CD14-positive monocyte (primary cell): ENCODE measurements around the gene MARCHF3. TPM values are rescaled to one million over a fixed set of nuclear protein-coding genes. Genes with fewer than 3 reads are reported as not detected.

Experiments
- DNase-seq, 3 donors: peaks; one replicate each; pipeline ENCODE4 v3.0.0-alpha.2; 2011 to 2022
- H2AFZ ChIP-seq: 2 replicates; pipeline ENCODE4 v1.6.0; 2012; ENCODE audit warnings: mild to moderate bottlenecking, low read depth, low read length, inconsistent platforms; ENCODE audit not compliant: insufficient read depth, poor library complexity, severe bottlenecking
- H3K27ac ChIP-seq, 2 donors: 1 replicate in 1 of 2; 2 replicates in 1 of 2; pipeline ENCODE4 v1.5.1; 2012 to 2013; ENCODE audit warnings: low read length in 2 of 2, control low read depth in 1 of 2, inconsistent platforms in 1 of 2, low read depth in 1 of 2, mild to moderate bottlenecking in 1 of 2
- H3K27me3 ChIP-seq, 2 donors: one replicate each; pipeline versions ENCODE4 v1.6.0 to v1.6.1; 2011 to 2013; ENCODE audit warnings: low read length in 2 of 2; ENCODE audit not compliant: control insufficient read depth in 2 of 2, insufficient read depth in 2 of 2
- H3K36me3 ChIP-seq, 2 donors: replicated peaks in 1 of 2; 1 replicate in 1 of 2; 2 replicates in 1 of 2; pipeline versions ENCODE4 v1.5.1 to v1.6.1; 2012 to 2013; ENCODE audit warnings: low read length in 2 of 2, control low read depth in 1 of 2, inconsistent platforms in 1 of 2, mild to moderate bottlenecking in 1 of 2; ENCODE audit not compliant: insufficient read depth in 2 of 2, control insufficient read depth in 1 of 2
- H3K4me1 ChIP-seq, 2 donors: 1 replicate in 1 of 2; 2 replicates in 1 of 2; pipeline versions ENCODE4 v1.5.1 to v1.6.1; 2012 to 2013; ENCODE audit warnings: low read length in 2 of 2, control low read depth in 1 of 2, inconsistent platforms in 1 of 2, mild to moderate bottlenecking in 1 of 2, moderate library complexity in 1 of 2; ENCODE audit not compliant: insufficient read depth in 2 of 2, control insufficient read depth in 1 of 2
- H3K4me2 ChIP-seq: replicated peaks from 2 replicates; pipeline ENCODE3; 2012; ENCODE audit warnings: low read length, moderate library complexity, mild to moderate bottlenecking; ENCODE audit not compliant: poor library complexity, severe bottlenecking; ENCODE audit errors: extremely low read depth
- H3K4me3 ChIP-seq, 3 experiments: fragments of 200-600 bp in 1 of 3; sonication (generic) in 1 of 3; replicated peaks in 1 of 3; 1 replicate in 2 of 3; 2 replicates in 1 of 3; pipeline ENCODE4 v1.5.1; 2011 to 2013; ENCODE audit warnings: low read length in 3 of 3, mild to moderate bottlenecking in 3 of 3, control low read depth in 2 of 3, low read depth in 2 of 3, inconsistent platforms in 1 of 3, moderate library complexity in 1 of 3
- H3K79me2 ChIP-seq: 2 replicates; pipeline ENCODE4 v1.6.0; 2012; ENCODE audit warnings: mild to moderate bottlenecking, control low read depth, inconsistent platforms, low read length, moderate library complexity; ENCODE audit not compliant: insufficient read depth
- H3K9ac ChIP-seq: 2 replicates; pipeline ENCODE4 v1.6.0; 2017; ENCODE audit warnings: low read length, mild to moderate bottlenecking; ENCODE audit not compliant: insufficient read depth, poor library complexity, severe bottlenecking
- H3K9me3 ChIP-seq, 2 donors: replicated peaks in 1 of 2; 1 replicate in 1 of 2; 2 replicates in 1 of 2; pipeline versions ENCODE4 v1.5.1 to v1.6.1; 2012 to 2013; ENCODE audit warnings: low read length in 2 of 2, control low read depth in 1 of 2; ENCODE audit not compliant: control insufficient read depth in 1 of 2, insufficient read depth in 1 of 2
- H4K20me1 ChIP-seq: 2 replicates; pipeline ENCODE4 v1.6.0; 2012; ENCODE audit warnings: mild to moderate bottlenecking, low read length, control low read depth, moderate library complexity; ENCODE audit not compliant: insufficient read depth
- H3K27ac Mint-ChIP-seq, 7 donors: one replicate each; pipeline ENCODE4 v1.8.0; 2020; ENCODE audit warnings: mild to moderate bottlenecking in 7 of 7, mixed read lengths in 7 of 7, moderate library complexity in 6 of 7, inconsistent platforms in 2 of 7
- H3K27me3 Mint-ChIP-seq, 3 donors: one replicate each; pipeline ENCODE4 v1.8.0; 2021 to 2022; ENCODE audit warnings: low read depth in 3 of 3, mild to moderate bottlenecking in 3 of 3, mixed read lengths in 3 of 3, moderate library complexity in 3 of 3, inconsistent platforms in 1 of 3
- H3K36me3 Mint-ChIP-seq, 2 donors: one replicate each; pipeline ENCODE4 v1.8.0; 2020; ENCODE audit warnings: mixed read lengths in 2 of 2, inconsistent platforms in 1 of 2, mild to moderate bottlenecking in 1 of 2
- H3K4me1 Mint-ChIP-seq: one replicate; pipeline ENCODE4 v1.8.0; 2020; ENCODE audit warnings: mild to moderate bottlenecking, mixed read lengths
- H3K4me3 Mint-ChIP-seq, 2 donors: one replicate each; pipeline ENCODE4 v1.8.0; 2020; ENCODE audit warnings: mild to moderate bottlenecking in 2 of 2, mixed read lengths in 2 of 2, moderate library complexity in 1 of 2
- H3K9me3 Mint-ChIP-seq, 7 donors: one replicate each; pipeline ENCODE4 v1.8.0; 2020 to 2022; ENCODE audit warnings: mixed read lengths in 7 of 7, mild to moderate bottlenecking in 6 of 7, moderate library complexity in 6 of 7, inconsistent platforms in 2 of 7
- WGBS: methylation state at CpG from one replicate; pipeline ENCODE4 v1.1.5; 2013; ENCODE audit warnings: missing lambda C conversion rate; ENCODE audit not compliant: insufficient coverage; 5-methylcytosine and 5-hydroxymethylcytosine counted together
- intact Hi-C, 2 donors: fragments of 100-400 bp; cut with micrococcal nuclease; formaldehyde crosslinking; loops; one replicate each; pipeline versions ENCODE4 v1.15.0 to v1.15.1; 2023
- polyA plus RNA-seq, 3 donors: library from polyadenylated mRNA; depleted of rRNA in 1 of 3; unstranded in 2 of 3; stranded (reverse) in 1 of 3; fragments of 300-500 nt in 2 of 3; fragments of >200 nt in 1 of 3; fragmentation: Illumina TruSeq in 2 of 3; gene quantifications; 1 replicate in 2 of 3; 2 replicates in 1 of 3; pipeline ENCODE4 v1.2.3, GENCODE V29; 2012 to 2021
- TF ChIP-seq, protein P1 (sequence below): fragments of 200-600 bp; IDR thresholded peaks from one replicate; pipeline ENCODE4 v1.8.0; 2022; ENCODE audit warnings: antibody characterized with exemption, mild to moderate bottlenecking

Gene MARCHF3
- polyA plus RNA-seq, 3 donors: 0.88 to 1.6 (median 0.96) TPM

DNA sequence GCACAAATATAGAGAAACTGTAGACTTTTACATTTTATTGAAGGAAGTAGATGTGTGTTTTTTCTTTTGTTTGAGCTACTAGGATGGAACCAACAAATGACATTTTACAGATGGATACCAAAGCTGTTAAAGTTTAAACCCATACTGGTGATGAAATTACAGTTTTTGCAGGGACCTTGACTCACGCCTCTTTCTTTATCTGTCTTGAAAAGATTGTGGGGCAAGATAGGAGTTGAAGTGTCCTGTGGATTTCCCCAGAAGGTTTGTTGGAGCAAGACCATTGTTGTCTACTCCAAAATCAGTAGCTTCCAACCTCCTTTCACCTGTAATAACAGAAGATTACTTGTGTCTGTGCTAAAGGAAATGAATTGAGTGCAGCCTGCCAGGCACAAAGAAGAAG, 47.0 kb upstream of the MARCHF3 start:
- no peak overlapping the region for H2AFZ ChIP-seq

DNA sequence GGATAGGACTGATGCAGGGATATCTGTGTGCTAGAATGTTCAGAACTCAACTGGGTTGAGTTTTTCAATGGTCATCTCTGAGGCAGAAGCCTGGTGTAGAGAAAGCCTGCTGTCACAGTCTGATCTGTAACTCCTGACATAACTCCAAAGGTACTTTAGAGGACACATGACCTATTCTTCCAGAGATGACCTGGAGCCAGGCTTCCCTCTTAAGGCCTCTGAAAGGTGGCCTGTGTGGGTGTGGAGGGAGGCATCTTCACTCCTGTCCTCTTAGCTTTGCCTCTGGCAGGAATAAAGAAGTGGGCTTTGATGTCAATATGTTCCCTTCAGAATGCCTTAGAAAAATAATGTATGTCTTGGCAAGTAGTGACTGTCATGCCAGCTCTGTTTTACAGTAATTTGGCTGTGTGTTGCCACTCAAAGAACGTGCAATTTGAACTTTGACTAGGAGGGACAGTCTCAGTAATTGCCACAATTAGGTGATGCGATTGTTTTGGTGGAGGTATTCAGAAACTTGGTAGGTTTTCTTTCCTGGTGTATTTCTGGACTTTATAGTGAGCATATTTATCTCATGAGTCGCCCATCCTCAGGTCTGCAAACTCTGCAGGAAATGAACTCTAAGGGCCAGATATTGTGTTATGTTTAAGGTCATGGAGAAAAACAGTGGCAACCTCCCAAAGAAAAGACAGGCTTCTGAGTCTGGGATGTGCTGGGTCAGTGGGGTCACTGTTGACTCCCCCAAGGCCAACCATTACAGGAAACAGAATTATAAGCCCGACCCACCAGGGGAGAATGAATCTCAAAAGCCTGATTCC, 46.2 kb upstream of the MARCHF3 start:
- Mint-ChIP-seq H3K4me3 (no peak overlapping the region), H3K4me1 (peaks cover 21% of the 10 kb centered on the region), H3K27me3 (peaks cover 3 to 9% (median 4%) of the 10 kb centered on the region in 3 donors), H3K36me3 (no peaks in the 10 kb centered on the region), H3K27ac (no peak overlapping the region), H3K9me3 (peaks cover 0 to 3% (median 0%) of the 10 kb centered on the region in 7 donors)
- no peaks in the 10 kb centered on the region for H4K20me1 ChIP-seq
- H3K27me3 ChIP-seq: no peaks in the 10 kb centered on the region
- H2AFZ ChIP-seq: no peak overlapping the region
- no peaks in the 10 kb centered on the region for H3K9me3 ChIP-seq
- H3K4me2 ChIP-seq: no peak overlapping the region
- no peak overlapping the region for H3K9ac ChIP-seq
- no peaks in the 10 kb centered on the region for H3K36me3 ChIP-seq
- TF ChIP-seq, protein P1, sequence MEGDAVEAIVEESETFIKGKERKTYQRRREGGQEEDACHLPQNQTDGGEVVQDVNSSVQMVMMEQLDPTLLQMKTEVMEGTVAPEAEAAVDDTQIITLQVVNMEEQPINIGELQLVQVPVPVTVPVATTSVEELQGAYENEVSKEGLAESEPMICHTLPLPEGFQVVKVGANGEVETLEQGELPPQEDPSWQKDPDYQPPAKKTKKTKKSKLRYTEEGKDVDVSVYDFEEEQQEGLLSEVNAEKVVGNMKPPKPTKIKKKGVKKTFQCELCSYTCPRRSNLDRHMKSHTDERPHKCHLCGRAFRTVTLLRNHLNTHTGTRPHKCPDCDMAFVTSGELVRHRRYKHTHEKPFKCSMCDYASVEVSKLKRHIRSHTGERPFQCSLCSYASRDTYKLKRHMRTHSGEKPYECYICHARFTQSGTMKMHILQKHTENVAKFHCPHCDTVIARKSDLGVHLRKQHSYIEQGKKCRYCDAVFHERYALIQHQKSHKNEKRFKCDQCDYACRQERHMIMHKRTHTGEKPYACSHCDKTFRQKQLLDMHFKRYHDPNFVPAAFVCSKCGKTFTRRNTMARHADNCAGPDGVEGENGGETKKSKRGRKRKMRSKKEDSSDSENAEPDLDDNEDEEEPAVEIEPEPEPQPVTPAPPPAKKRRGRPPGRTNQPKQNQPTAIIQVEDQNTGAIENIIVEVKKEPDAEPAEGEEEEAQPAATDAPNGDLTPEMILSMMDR: no peak
- H3K27ac ChIP-seq: no peak overlapping the region
- intact Hi-C loops: no loop called here
- H3K4me3 ChIP-seq: no peak overlapping the region
- H3K79me2 ChIP-seq: no peaks in the 10 kb centered on the region
- no peak for DNase-seq
- WGBS: 94% methylated on average over 2 of the region's 4 CpGs
- H3K4me1 ChIP-seq: peaks cover 10% of the 10 kb centered on the region in 2 donors

More for the DNA sequence above, 47.0 kb upstream of the MARCHF3 start:
- H3K36me3 ChIP-seq: no peaks in the 10 kb centered on the region
- H3K27ac ChIP-seq: no peak overlapping the region
- peaks cover 10% of the 10 kb centered on the region in 2 donors for H3K4me1 ChIP-seq
- H3K79me2 ChIP-seq: no peaks in the 10 kb centered on the region
- Mint-ChIP-seq H3K4me3 (no peak overlapping the region), H3K27me3 (peaks cover 3 to 9% (median 4%) of the 10 kb centered on the region in 3 donors), H3K27ac (no peak overlapping the region), H3K36me3 (no peaks in the 10 kb centered on the region), H3K4me1 (peaks cover 21% of the 10 kb centered on the region), H3K9me3 (peaks cover 0 to 3% (median 0%) of the 10 kb centered on the region in 7 donors)
- WGBS: no CpG with 5 or more reads among the region's 1 CpG
- TF ChIP-seq, protein P1: no peak
- intact Hi-C loops: no loop called here
- H3K4me2 ChIP-seq: no peak overlapping the region
- no peak for DNase-seq
- H3K4me3 ChIP-seq: no peak overlapping the region
- H3K9ac ChIP-seq: no peak overlapping the region
- H4K20me1 ChIP-seq: no peaks in the 10 kb centered on the region
- no peaks in the 10 kb centered on the region for H3K27me3 ChIP-seq
- H3K9me3 ChIP-seq: no peaks in the 10 kb centered on the region
